H1 (cell line): Measurements from ENCODE around the gene CNFN. TPM values are rescaled to one million over a fixed set of nuclear protein-coding genes. Genes with fewer than 3 reads are reported as not detected.

ENCODE experiments used
- BCL11A ChIP-seq, 2 experiments: IDR thresholded peaks; one replicate each; pipeline ENCODE4 v1.6.1; 2011; ENCODE audit warnings: low read depth in 2 of 2, low read length in 2 of 2, mild to moderate bottlenecking in 2 of 2
- EP300 ChIP-seq, 2 experiments: IDR thresholded peaks; 1 replicate in 1 of 2; 2 replicates in 1 of 2; pipeline ENCODE4 v1.6.1; 2011 to 2012; ENCODE audit warnings: low read depth in 2 of 2, low read length in 2 of 2, mild to moderate bottlenecking in 2 of 2, borderline replicate concordance in 1 of 2, inconsistent platforms in 1 of 2, moderate library complexity in 1 of 2
- FOSL1 ChIP-seq: IDR thresholded peaks from 2 replicates; pipeline ENCODE4 v1.6.1; 2011; ENCODE audit warnings: mild to moderate bottlenecking, low read depth, low read length, moderate library complexity; ENCODE audit not compliant: insufficient read depth
- KDM4A ChIP-seq: IDR thresholded peaks from one replicate; pipeline ENCODE4 v1.7.1; 2012; ENCODE audit warnings: low read depth, mild to moderate bottlenecking, moderate library complexity, low read length, inconsistent platforms; ENCODE audit not compliant: severe bottlenecking
- NANOG ChIP-seq: IDR thresholded peaks from 2 replicates; pipeline ENCODE4 v1.6.1; 2011; ENCODE audit warnings: low read length, low read depth, mild to moderate bottlenecking, inconsistent platforms; ENCODE audit not compliant: insufficient read depth, poor library complexity, severe bottlenecking
- PHF8 ChIP-seq: fragments of 200-600 bp; sonication (generic); conservative IDR thresholded peaks from 2 replicates; pipeline ENCODE4 v1.7.1; 2012; ENCODE audit warnings: low read depth, mild to moderate bottlenecking, inconsistent platforms, low read length, moderate library complexity
- TAF1 ChIP-seq: IDR thresholded peaks from 2 replicates; pipeline ENCODE4 v1.6.1; 2011; ENCODE audit warnings: mild to moderate bottlenecking, low read depth, low read length
- TBP ChIP-seq: IDR thresholded peaks from 2 replicates; pipeline ENCODE4 v1.6.1; 2011; ENCODE audit warnings: low read depth, low read length, improper control_type of control experiment
- YY1 ChIP-seq: IDR thresholded peaks from 2 replicates; pipeline ENCODE4 v1.6.1; 2011; ENCODE audit warnings: low read depth, mild to moderate bottlenecking, low read length
- polyA plus RNA-seq, 7 experiments: library from polyadenylated mRNA; depleted of rRNA in 3 of 7; stranded (reverse) in 5 of 7; unstranded in 2 of 7; fragments of >200 nt in 5 of 7; fragments of 200-250 nt in 2 of 7; gene quantifications; 1 replicate in 5 of 7; 2 replicates in 1 of 7; 4 replicates in 1 of 7; pipeline versions ENCODE4 v1.2.1 to v1.2.3, GENCODE V29; 2011 to 2013; ENCODE audit warnings: missing spikeins in 2 of 7, mixed read lengths in 2 of 7
- total RNA-seq: library from RNA; stranded (reverse); fragmentation: NEBNext Ultra II Directional; extraction: Animal tissue kit (Norgen Biotek cat#: 25700); gene quantifications from 2 replicates; pipeline ENCODE4 v1.2.1, GENCODE V29; 2021
- TF ChIP-seq, protein P1 (sequence below): fragments of 300-600 bp; sonication (generic); IDR thresholded peaks from 2 replicates; pipeline ENCODE4 v1.7.1; 2012; ENCODE audit warnings: low read length, moderate library complexity, mild to moderate bottlenecking, inconsistent platforms; ENCODE audit not compliant: insufficient replicate concordance

CNFN gene
- total and polyA plus RNA-seq, 2 of the 8 experiments (the other 6 are each of a cell fraction or from before 2014, with no cell fraction given), result 8.9 to 31.5 TPM

DNA sequence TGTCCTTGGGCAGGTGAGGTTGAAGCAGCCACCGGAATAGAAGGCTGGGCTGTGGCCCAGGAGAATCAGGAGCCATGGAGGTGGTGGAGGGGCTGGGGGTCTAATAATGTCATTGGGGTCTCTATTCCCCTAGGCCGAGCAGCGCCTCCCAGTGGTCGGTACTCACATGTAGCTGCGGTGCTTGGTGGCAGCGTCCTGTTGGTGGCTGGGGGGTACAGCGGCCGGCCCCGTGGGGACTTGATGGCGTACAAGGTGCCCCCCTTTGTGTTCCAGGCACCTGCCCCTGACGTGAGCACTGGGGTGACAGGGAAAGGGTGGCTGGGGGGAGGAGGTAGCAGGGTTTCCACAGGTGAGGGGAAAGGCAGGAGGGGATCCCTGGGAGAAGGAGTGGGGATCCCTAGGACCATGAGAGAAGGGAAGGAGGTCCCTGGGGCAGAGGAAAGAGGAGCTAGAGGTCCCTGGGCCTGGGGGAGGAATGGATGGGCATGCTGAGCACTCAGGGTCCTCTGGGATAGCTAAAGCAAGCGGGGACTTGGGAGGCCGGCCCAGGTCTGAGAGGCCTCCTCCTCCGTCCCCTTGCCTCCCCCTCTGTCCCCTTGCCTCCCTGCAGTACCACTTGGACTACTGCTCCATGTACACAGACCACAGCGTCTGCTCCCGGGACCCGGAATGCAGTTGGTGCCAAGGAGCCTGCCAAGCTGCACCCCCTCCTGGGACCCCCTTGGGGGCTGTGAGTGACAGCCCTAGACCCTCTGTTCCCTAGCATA lies 46.6 kb downstream of the CNFN start (continued):
- TF ChIP-seq, protein P1, sequence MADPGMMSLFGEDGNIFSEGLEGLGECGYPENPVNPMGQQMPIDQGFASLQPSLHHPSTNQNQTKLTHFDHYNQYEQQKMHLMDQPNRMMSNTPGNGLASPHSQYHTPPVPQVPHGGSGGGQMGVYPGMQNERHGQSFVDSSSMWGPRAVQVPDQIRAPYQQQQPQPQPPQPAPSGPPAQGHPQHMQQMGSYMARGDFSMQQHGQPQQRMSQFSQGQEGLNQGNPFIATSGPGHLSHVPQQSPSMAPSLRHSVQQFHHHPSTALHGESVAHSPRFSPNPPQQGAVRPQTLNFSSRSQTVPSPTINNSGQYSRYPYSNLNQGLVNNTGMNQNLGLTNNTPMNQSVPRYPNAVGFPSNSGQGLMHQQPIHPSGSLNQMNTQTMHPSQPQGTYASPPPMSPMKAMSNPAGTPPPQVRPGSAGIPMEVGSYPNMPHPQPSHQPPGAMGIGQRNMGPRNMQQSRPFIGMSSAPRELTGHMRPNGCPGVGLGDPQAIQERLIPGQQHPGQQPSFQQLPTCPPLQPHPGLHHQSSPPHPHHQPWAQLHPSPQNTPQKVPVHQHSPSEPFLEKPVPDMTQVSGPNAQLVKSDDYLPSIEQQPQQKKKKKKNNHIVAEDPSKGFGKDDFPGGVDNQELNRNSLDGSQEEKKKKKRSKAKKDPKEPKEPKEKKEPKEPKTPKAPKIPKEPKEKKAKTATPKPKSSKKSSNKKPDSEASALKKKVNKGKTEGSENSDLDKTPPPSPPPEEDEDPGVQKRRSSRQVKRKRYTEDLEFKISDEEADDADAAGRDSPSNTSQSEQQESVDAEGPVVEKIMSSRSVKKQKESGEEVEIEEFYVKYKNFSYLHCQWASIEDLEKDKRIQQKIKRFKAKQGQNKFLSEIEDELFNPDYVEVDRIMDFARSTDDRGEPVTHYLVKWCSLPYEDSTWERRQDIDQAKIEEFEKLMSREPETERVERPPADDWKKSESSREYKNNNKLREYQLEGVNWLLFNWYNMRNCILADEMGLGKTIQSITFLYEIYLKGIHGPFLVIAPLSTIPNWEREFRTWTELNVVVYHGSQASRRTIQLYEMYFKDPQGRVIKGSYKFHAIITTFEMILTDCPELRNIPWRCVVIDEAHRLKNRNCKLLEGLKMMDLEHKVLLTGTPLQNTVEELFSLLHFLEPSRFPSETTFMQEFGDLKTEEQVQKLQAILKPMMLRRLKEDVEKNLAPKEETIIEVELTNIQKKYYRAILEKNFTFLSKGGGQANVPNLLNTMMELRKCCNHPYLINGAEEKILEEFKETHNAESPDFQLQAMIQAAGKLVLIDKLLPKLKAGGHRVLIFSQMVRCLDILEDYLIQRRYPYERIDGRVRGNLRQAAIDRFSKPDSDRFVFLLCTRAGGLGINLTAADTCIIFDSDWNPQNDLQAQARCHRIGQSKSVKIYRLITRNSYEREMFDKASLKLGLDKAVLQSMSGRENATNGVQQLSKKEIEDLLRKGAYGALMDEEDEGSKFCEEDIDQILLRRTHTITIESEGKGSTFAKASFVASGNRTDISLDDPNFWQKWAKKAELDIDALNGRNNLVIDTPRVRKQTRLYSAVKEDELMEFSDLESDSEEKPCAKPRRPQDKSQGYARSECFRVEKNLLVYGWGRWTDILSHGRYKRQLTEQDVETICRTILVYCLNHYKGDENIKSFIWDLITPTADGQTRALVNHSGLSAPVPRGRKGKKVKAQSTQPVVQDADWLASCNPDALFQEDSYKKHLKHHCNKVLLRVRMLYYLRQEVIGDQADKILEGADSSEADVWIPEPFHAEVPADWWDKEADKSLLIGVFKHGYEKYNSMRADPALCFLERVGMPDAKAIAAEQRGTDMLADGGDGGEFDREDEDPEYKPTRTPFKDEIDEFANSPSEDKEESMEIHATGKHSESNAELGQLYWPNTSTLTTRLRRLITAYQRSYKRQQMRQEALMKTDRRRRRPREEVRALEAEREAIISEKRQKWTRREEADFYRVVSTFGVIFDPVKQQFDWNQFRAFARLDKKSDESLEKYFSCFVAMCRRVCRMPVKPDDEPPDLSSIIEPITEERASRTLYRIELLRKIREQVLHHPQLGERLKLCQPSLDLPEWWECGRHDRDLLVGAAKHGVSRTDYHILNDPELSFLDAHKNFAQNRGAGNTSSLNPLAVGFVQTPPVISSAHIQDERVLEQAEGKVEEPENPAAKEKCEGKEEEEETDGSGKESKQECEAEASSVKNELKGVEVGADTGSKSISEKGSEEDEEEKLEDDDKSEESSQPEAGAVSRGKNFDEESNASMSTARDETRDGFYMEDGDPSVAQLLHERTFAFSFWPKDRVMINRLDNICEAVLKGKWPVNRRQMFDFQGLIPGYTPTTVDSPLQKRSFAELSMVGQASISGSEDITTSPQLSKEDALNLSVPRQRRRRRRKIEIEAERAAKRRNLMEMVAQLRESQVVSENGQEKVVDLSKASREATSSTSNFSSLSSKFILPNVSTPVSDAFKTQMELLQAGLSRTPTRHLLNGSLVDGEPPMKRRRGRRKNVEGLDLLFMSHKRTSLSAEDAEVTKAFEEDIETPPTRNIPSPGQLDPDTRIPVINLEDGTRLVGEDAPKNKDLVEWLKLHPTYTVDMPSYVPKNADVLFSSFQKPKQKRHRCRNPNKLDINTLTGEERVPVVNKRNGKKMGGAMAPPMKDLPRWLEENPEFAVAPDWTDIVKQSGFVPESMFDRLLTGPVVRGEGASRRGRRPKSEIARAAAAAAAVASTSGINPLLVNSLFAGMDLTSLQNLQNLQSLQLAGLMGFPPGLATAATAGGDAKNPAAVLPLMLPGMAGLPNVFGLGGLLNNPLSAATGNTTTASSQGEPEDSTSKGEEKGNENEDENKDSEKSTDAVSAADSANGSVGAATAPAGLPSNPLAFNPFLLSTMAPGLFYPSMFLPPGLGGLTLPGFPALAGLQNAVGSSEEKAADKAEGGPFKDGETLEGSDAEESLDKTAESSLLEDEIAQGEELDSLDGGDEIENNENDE, result no peak
- TF ChIP-seq TAF1 (no peak), BCL11A (IDR thresholded peaks at IDR 0.05; ENCODE audit: low read depth in 2 of 2, low read length in 2 of 2) (no peak), YY1 (no peak), PHF8 (no peak), KDM4A (no peak), TBP (no peak), FOSL1 (no peak), EP300 (IDR thresholded peaks at IDR 0.05; ENCODE audit: borderline replicate concordance in 1 of 2, low read depth in 2 of 2, low read length in 2 of 2) (no peak), NANOG (no peak)
